Embryonic facial prominence (tissue), 1 donor: Measurements from ENCODE around the gene ADIPOR2.

ENCODE experiments used
- DNase-seq: peaks from one replicate; pipeline ENCODE4 v3.0.0-alpha.2; 2016; ENCODE audit errors: extremely low spot score

ADIPOR2 gene

DNA sequence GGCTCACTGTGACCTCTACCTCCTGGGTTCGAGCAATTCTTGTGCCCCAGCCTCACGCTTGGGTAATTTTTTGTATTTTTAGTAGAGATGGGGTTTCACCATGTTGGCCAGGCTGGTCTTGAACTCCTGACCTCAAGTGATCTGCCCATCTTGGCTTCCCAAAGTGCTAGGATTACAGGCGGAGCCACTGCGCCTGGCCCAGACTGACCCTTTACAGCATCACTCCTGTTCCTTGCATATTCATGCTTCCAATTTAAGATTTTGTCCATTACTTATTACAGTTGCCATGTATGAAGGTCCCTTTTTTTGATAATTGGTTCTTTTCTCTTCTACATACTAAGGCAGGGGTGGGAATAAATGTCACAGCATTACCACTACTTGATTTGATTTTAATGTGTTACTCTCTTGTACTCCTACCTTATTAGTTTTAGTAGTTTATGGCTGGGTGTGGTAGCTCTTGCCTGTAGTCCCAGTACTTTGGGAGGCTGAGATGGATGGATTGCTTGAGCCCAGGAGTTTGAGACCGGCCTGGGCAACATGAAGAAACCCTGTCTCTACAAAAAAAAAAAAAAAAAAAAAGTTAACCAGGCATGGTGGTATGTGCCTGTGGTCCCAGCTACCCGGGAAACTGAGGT is 46.9 kb downstream of the ADIPOR2 start:
- DNase-seq, result no peak

DNA sequence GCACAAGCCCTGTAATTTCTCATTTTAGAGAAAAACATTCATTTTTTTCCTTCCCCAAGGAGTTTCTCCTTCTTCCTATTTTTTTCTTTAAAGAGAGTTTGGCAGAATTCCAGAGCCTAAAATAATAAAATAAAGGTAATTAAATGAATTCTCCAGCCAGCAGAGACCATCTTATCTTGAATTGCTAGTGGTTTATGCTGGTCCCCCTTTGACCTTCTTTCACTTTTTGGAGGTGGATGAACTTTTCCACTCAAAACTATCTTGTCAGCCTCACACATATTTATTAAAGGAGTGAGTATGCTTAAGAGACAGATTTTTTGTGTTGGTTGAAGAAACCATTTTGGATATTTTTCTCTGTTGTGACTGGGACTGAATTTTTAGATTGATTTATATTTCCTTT is 47.6 kb downstream of the ADIPOR2 start:
- no peak for DNase-seq

- no peak for DNase-seq
Measured at GRCh38 chr12:1739368-1739767, 48.5 kb downstream of the ADIPOR2 start.

DNA sequence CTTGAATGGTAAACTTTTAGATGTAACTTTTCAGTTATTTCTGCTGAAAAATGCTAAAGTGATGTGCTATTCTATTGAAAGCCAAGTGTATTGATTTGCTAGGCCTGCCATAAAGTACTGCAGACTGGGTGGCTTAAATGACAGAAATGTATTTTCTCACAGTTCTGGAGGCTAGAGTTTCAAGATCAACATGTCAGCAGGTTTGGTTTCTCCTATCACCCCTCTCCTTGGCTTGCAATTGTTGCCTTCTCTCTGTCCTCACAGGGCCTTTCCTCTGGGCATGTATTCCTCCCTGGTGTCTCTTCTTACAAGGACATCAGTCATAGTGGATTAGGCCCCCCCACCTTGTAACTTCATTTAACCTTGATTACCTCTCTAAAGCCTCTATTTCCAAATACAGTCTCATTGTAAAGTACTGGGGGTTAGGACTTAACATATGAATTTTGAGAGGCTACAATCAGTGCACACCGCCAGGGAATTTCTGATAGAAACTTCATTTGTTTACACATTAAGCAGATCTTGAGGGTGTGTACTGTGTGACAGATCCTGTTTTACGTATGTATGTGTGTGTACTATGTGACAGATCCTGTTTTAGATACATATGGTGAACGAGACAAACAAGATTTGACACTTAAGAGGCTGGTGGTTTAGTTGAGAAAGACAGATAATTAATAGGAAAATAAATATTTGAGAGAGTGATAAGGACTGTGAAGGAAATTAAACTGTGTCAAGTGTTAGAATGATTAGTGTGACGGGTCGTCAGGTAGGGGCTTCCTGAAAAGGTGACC is 49.5 kb downstream of the ADIPOR2 start:
- no peak for DNase-seq

DNA sequence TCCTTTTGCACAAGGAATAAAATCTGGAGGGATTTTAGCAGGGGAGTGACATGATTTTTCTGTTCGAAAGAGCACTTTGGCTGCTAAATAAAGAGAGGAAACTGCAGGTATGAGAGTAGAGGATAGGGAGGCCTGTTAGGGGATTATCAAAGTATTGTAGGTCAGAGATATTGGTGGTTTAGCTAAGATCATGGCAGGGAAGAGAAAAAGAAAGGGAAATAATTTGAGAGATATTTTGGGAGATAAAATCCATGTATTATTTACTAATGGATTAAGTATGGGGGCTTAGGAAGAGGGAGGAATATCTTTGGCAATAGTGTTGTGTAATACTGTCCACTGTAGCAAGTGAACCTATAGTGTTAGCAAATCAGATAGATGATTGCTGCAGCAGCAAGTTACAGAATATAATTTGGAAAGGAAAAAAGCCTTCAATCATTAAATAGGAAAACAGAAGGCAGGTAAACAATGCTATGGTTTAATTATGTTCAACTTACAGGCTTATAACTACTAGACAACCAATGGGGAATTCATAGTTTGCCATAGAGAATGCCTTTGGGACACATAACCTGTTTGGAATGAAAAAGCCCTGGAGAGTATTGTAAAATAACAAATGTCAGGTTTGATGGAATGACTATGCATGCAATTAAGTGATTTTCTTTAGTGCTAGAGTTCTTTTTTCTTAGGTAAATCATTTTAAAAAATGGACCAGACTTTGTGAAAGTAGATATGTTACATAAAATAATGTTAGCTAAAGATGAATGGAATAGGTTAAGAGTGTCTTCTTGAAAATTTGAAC is 50.5 kb downstream of the ADIPOR2 start:
- DNase-seq, result no peak

- no peak for DNase-seq
Measured at GRCh38 chr12:1744932-1745331, 54.1 kb downstream of the ADIPOR2 start.

DNA sequence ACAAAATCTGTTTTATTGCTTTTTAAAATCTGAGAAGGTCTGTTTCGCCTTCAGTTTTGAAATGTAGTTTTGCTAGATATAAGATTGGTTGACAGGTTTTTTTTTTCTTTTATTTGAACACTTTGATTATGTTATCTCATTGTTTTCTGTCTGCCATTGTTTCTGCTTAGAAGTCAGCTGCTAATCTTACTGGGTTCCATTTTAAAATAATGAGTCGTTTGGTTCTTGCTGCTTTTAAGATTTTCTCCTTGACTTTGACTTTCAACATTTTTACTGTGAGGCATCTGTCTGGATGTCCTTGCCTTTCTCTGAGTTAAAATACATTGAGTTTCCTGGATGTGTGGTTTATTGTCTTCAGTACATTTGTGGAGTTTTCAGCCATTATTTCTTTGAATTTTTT is 56.7 kb downstream of the ADIPOR2 start:
- DNase-seq, result no peak

DNA sequence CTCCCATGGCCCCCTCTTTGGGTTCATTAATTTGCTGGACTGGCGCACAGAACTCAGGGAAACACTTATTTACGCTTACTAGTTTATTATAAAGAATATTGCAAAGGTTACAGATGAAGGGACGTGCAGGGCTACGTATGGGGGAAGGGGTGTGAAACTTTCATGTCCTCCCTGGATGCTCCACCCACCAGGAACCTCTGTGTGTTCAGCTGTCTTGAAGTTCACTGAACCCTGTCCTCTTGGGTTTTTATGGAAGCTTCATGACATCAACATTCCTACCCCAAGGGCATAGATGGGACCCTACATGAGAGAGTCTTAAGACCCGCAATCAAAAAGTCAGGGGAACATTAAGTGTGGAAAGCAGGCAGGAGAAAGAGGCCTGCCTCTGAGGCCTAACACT is 58.1 kb downstream of the ADIPOR2 start:
- no peak for DNase-seq

DNA sequence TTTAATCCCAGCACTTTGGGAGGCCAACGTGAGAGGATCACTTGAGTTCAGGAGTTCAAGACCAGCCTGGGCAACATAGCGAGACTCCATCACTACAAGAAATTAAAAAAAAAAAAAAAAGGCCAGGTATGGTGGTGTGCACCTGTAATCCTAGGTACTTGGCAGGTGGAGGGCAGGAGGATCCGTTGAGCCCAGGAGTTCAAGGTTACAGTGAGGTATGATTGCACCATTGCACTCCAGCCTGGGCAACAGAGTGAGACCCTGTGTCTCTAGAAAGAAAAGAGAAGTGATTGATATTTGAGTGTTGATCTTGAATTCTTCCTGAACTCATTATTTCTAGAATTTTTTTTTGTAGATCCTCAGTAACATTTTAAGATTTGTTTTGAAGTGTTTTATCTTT is 59.4 kb downstream of the ADIPOR2 start:
- DNase-seq, result no peak

GRCh38 chr12:1758376-1758775 is 67.5 kb downstream of the ADIPOR2 start:
- DNase-seq, result no peak

GRCh38 chr12:1758887-1759286 is 68.0 kb downstream of the ADIPOR2 start:
- no peak for DNase-seq

DNA sequence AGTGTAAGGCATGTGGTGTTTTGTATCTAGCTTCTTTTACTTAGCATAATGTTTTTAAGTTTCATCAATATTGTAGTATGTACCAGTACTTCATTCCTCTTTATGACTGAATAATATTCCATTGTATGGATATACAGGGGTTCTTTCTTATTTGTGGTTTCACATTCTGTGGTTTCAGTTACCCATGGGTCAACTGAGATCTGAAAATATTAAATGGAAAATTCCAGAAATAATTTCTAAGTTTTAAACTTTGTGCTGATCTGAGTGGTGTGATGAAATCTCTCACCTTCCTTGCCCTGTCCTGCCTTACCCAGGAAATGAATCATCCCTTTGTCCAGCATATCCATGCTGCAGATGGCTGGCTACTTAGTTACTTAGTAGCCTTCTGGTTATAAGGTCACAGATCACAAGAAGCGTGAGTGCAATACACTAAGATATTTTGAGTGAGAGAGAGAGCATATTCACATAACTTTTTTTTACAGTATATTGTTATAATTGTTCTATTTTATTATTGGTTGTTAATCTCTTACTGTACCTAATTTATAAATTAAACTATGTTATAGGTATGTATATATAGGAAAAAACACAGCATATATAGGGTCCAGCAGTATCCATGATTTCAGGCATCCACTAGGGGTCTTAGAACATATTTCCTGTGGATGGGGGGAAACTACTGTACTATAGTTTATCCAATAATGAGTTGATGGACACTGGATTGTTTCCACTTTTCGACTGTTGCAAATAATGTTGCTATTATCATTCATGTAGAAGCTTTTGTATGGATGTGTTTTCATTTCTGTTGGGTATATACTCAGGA is 69.9 kb downstream of the ADIPOR2 start:
- DNase-seq, result no peak

- no peak for DNase-seq
Measured at GRCh38 chr12:1761857-1762256, 71.0 kb downstream of the ADIPOR2 start.

DNA sequence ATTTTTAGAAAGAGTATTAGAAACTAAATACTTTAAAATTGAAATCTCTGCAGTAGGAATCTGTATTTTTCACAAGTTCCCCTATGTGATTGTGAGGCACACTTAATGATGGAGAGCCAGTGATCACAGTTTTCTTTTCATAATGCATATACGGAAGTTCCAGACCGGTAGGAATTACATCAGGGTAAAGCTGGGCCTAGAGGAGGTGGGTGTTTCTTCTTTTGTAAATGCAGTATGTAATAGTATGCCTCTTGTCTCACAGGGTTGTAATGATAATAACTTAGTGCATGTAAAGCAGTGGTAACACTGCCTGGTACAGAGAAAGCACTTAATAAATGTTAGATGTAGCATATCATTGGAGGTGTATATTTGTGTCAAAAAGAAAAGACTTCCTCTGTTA is 72.3 kb downstream of the ADIPOR2 start:
- DNase-seq, result no peak

- no peak for DNase-seq
Measured at GRCh38 chr12:1766110-1766509, 75.2 kb downstream of the ADIPOR2 start.

DNA sequence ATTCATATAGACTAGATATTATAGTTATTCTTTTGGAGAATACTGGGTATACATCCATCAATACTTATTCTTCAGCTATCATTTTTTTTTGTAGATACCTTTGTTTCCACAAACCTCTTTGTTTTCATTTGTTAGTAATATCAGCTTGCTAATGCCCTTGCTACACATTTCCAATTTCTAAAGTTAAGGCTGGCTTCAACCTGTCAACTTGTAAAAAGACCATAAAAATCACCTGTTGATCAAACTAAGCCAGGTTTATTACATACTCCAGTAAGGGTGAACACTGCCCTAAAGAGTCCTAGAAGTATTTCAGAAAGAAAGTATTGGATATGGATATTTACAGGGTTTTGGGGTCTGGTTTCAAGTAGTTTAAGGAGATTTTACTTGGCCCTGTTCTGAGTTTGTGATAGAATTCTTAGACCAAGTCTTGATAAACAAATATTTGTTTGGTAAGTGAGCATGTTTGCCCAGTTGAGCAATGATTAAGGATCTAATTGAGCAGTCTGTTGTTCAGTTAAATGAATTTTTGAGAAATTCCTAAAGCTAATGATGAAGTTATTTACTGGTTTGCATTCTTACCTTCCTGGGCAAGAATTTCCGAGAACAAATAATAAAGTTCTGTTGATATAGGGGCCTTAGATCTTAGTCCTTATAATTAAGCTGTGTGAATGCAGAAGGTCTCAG is 76.7 kb downstream of the ADIPOR2 start:
- no peak for DNase-seq

DNA sequence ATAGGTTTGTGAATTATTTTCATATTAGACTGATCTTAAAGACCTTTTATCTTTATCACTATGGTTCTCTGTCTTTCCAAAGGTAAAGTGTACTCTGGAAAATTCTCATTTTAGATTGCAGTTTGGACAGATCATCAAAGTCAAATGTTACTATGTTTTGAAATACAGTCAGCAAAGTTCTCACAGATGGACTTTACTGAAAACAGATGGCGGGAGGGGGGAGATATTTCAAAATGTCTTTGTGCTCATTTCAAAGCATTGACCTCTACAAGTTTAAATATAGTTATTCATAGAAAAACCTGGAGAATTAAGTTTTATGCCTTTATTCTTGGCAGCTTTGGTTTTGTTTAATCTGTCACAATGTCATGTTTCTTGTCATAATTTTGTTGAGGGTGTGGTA is 77.7 kb downstream of the ADIPOR2 start:
- DNase-seq, result no peak

DNA sequence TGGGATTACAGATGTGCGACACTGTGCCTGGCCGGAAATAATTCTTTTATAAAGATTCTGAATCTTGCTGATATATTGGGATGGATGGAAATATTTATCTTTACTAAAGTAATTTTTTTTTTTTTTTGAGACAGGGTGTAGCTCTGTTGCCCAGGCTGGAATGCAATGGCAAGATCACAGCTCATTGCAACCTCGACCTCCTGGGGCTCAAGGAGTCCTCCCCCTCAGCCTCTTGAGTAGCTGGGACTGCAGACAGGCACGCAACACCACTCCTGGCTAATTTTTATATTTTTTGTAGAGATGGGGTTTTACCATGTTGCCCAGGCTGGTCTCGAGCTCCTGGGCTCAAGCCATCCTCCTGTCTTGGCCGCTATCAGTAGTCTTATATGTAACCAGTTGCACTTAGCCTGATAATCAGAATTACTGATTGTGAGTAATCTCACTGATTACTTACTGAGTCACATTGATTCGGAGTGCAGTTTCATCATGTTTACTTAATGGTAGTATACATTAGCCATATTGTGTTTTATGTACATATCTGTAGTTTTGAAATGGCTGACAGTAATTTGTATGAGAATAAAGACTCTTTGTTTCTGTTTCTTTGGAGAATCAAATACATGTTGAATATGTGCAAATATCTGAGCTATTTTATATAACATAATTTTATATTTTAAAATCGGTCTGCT is 79.1 kb downstream of the ADIPOR2 start:
- DNase-seq, result no peak

DNA sequence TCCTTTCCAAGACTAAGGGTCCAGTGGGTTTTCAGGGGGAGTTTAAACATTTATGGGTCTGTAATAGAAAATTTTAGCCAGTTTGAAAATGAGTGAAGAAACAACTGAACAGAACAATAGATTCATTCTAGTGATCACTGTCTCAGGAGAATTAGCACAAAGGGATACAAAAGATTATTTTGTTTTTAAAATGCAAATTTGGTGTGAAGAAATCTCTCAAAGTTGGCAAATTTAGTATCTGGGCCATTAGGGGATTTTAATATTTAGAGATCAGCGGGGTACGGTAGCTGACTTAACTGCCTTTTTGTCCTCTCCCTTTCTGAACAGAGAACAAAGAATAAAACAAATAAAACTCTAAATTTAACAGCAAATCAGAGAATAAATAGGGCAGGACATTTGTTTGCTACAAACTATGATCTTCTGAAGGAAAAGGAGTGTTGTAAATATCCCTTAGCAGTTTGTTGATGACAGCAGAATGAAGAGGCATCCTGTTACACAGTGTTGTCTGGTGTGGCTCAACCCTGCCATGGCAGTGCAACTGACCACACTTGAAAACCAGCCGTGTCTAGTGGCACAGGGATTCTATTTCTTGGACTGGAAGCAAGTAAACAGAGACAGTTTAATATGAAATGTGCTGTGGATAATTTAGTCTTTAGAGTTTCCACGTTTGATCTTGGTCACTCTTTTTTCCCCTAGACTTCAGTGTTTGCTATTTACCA is 83.2 kb downstream of the ADIPOR2 start:
- no peak for DNase-seq
